HepG2 (cell line): ENCODE measurements around the gene DBN1. TPM values are rescaled to one million over a fixed set of nuclear protein-coding genes. Genes with fewer than 3 reads are reported as not detected.

Experiments
- AGO2 ChIP-seq: fragments of 200-400 bp; formaldehyde crosslinking; optimal IDR thresholded peaks from 2 replicates; pipeline ENCODE3; 2017; ENCODE audit warnings: mild to moderate bottlenecking, low read depth, low read length, moderate library complexity
- CENPX ChIP-seq: sonication (generic); formaldehyde crosslinking; IDR thresholded peaks from 2 replicates; pipeline ENCODE4 v1.9.0; 2021; ENCODE audit warnings: mild to moderate bottlenecking, missing genetic modification reagents, moderate library complexity
- DPF2 ChIP-seq: sonication (generic); formaldehyde crosslinking; IDR thresholded peaks from 2 replicates; pipeline ENCODE4 v1.4.0; 2020; ENCODE audit warnings: mild to moderate bottlenecking, low read depth, missing genetic modification reagents, borderline replicate concordance
- ETV5 ChIP-seq: IDR thresholded peaks from 2 replicates; pipeline ENCODE4 v1.6.1; 2018; ENCODE audit warnings: missing biosample characterization, missing genetic modification reagents, inconsistent platforms, borderline replicate concordance
- FOXC1 ChIP-seq: sonication (generic); formaldehyde crosslinking; IDR thresholded peaks from 2 replicates; pipeline ENCODE4 v1.8.0; 2022; ENCODE audit warnings: mild to moderate bottlenecking, missing genetic modification reagents, borderline replicate concordance
- HDAC6 ChIP-seq: fragments of 200-600 bp; sonication (generic); IDR thresholded peaks from 2 replicates; pipeline ENCODE4 v1.7.0; 2017; ENCODE audit warnings: mild to moderate bottlenecking, antibody characterized with exemption, low read length, low read depth
- HNF4G ChIP-seq, 2 experiments: sonication (generic) in 1 of 2; formaldehyde crosslinking in 1 of 2; IDR thresholded peaks; 2 replicates each; pipeline versions ENCODE4 v1.4.0 to v1.6.1; 2011 to 2020; ENCODE audit warnings: borderline replicate concordance in 2 of 2, low read depth in 2 of 2, mild to moderate bottlenecking in 2 of 2, low read length in 1 of 2, missing genetic modification reagents in 1 of 2, moderate library complexity in 1 of 2
- HOXA5 ChIP-seq: sonication (generic); formaldehyde crosslinking; IDR thresholded peaks from 2 replicates; pipeline ENCODE4 v1.4.0; 2020; ENCODE audit warnings: missing genetic modification reagents
- IRF2 ChIP-seq: IDR thresholded peaks from 2 replicates; pipeline ENCODE4 v1.6.1; 2018; ENCODE audit warnings: missing genetic modification reagents, missing compliant biosample characterization
- LBX2 ChIP-seq: sonication (generic); formaldehyde crosslinking; IDR thresholded peaks from 2 replicates; pipeline ENCODE4 v1.5.0; 2020; ENCODE audit warnings: missing genetic modification reagents, mild to moderate bottlenecking, borderline replicate concordance
- MED1 ChIP-seq: sonication (generic); formaldehyde crosslinking; IDR thresholded peaks from 2 replicates; pipeline ENCODE4 v1.4.0; 2020; ENCODE audit warnings: missing genetic modification reagents
- MTF1 ChIP-seq: sonication (generic); formaldehyde crosslinking; IDR thresholded peaks from 2 replicates; pipeline ENCODE4 v1.5.0; 2020; ENCODE audit warnings: missing genetic modification reagents
- NAIF1 ChIP-seq: sonication (generic); formaldehyde crosslinking; IDR thresholded peaks from 2 replicates; pipeline ENCODE4 v1.5.0; 2020; ENCODE audit warnings: mild to moderate bottlenecking, missing genetic modification reagents, borderline replicate concordance
- NONO ChIP-seq, 2 experiments: fragments of 450-650 bp in 1 of 2; sonication (generic) in 1 of 2; formaldehyde crosslinking in 1 of 2; IDR thresholded peaks in 1 of 2; conservative IDR thresholded peaks in 1 of 2; 2 replicates each; pipeline versions ENCODE4 v1.6.1 to v1.8.0; 2017 to 2022; ENCODE audit warnings: mild to moderate bottlenecking in 1 of 2, missing genetic modification reagents in 1 of 2, moderate library complexity in 1 of 2
- SKI ChIP-seq: fragments of 450-650 bp; IDR thresholded peaks from one replicate; pipeline ENCODE4 v1.6.1; 2018; ENCODE audit warnings: mild to moderate bottlenecking; ENCODE audit not compliant: partially characterized antibody
- TFAP4 ChIP-seq: sonication (generic); IDR thresholded peaks from 2 replicates; pipeline ENCODE4 v1.6.1; 2016; ENCODE audit warnings: low read depth, borderline replicate concordance
- THAP9 ChIP-seq: sonication (generic); formaldehyde crosslinking; IDR thresholded peaks from 2 replicates; pipeline ENCODE4; 2020; ENCODE audit warnings: missing genetic modification reagents, mild to moderate bottlenecking, borderline replicate concordance
- ZBTB7A ChIP-seq: sonication (generic); formaldehyde crosslinking; IDR thresholded peaks from 2 replicates; pipeline ENCODE4 v1.8.0; 2022; ENCODE audit warnings: mild to moderate bottlenecking, missing genetic modification reagents
- ZFX ChIP-seq: sonication (generic); formaldehyde crosslinking; IDR thresholded peaks from 2 replicates; pipeline ENCODE4 v1.4.0; 2020; ENCODE audit warnings: mild to moderate bottlenecking, low read depth, missing genetic modification reagents, moderate library complexity
- ZNF17 ChIP-seq: sonication (generic); formaldehyde crosslinking; IDR thresholded peaks from 2 replicates; pipeline ENCODE4 v1.5.0; 2020; ENCODE audit warnings: mild to moderate bottlenecking, missing genetic modification reagents
- ZNF766 ChIP-seq: sonication (generic); formaldehyde crosslinking; IDR thresholded peaks from 2 replicates; pipeline ENCODE4 v1.5.0; 2020; ENCODE audit warnings: missing genetic modification reagents, borderline replicate concordance
- polyA plus RNA-seq, 8 experiments: library from polyadenylated mRNA; depleted of rRNA in 3 of 8; stranded (reverse) in 7 of 8; unstranded in 1 of 8; fragments of >200 nt; fragmentation: Illumina TruSeq in 4 of 8; extraction: Trizol in 4 of 8; gene quantifications; 2 replicates each; pipeline versions ENCODE4 v1.2.1 to v1.2.3, GENCODE V29; 2011 to 2016; ENCODE audit warnings: low read depth in 4 of 8, missing spikeins in 1 of 8, mixed read lengths in 1 of 8; ENCODE audit not compliant: insufficient read depth in 1 of 8
- total RNA-seq, 5 experiments: library from RNA; depleted of rRNA; stranded (reverse); fragments of >200 nt; fragmentation: Illumina TruSeq; extraction: Trizol; gene quantifications; 2 replicates each; pipeline ENCODE4 v1.2.3, GENCODE V29; 2016; ENCODE audit warnings: low read depth in 1 of 5
- TF ChIP-seq, protein P1 (sequence below): sonication (generic); formaldehyde crosslinking; conservative IDR thresholded peaks from 2 replicates; pipeline ENCODE4 v1.4.0; 2020; ENCODE audit warnings: missing genetic modification reagents

Gene DBN1
- total and polyA plus RNA-seq, 2 of the 13 experiments (the other 11 are each of a cell fraction or from before 2014, with no cell fraction given) = 27.0 to 37.3 TPM

GRCh38 chr5:177409043-177409801 lies 64.2 kb downstream of the DBN1 start, which contains the start of gene F12 (continued):
- TF ChIP-seq TFAP4 (peak; percentile 56; the same call in 1 of the 2 replicates), DPF2 (CRISPR knock-in tag) (peak; percentile 70; the same call in 1 of the 2 replicates), ZFX (CRISPR knock-in tag) (peak; percentile 60; the same call in 1 of the 2 replicates), NAIF1 (CRISPR knock-in tag) (no peak), ZBTB7A (CRISPR knock-in tag) (no peak; the same call in 1 of the 2 replicates), CENPX (no peak), HNF4G (IDR thresholded peaks at IDR 0.05; ENCODE audit: borderline replicate concordance, low read depth, low read length) (peak; percentile 96), HNF4G (CRISPR knock-in tag; IDR thresholded peaks at IDR 0.05; ENCODE audit: borderline replicate concordance, low read depth) (peak; percentile 90), AGO2 (no peak), NONO (IDR thresholded peaks at IDR 0.05) (no peak), NONO (CRISPR knock-in tag; conservative IDR thresholded peaks at IDR 0.05) (peak; percentile 31; the same call in 1 of the 2 replicates), LBX2 (CRISPR knock-in tag) (no peak), SKI (no peak), MED1 (CRISPR knock-in tag) (no peak), MTF1 (no peak), ZNF17 (CRISPR knock-in tag) (no peak), FOXC1 (CRISPR knock-in tag) (no peak), HOXA5 (no peak), THAP9 (CRISPR knock-in tag) (no peak), ETV5 (CRISPR knock-in tag) (peak; percentile 62; the same call in 1 of the 2 replicates), ZNF766 (no peak), HDAC6 (no peak), IRF2 (0 out of 2 replicates have a peak, but pooled peaks have one; percentile 15)
- TF ChIP-seq, protein P1, sequence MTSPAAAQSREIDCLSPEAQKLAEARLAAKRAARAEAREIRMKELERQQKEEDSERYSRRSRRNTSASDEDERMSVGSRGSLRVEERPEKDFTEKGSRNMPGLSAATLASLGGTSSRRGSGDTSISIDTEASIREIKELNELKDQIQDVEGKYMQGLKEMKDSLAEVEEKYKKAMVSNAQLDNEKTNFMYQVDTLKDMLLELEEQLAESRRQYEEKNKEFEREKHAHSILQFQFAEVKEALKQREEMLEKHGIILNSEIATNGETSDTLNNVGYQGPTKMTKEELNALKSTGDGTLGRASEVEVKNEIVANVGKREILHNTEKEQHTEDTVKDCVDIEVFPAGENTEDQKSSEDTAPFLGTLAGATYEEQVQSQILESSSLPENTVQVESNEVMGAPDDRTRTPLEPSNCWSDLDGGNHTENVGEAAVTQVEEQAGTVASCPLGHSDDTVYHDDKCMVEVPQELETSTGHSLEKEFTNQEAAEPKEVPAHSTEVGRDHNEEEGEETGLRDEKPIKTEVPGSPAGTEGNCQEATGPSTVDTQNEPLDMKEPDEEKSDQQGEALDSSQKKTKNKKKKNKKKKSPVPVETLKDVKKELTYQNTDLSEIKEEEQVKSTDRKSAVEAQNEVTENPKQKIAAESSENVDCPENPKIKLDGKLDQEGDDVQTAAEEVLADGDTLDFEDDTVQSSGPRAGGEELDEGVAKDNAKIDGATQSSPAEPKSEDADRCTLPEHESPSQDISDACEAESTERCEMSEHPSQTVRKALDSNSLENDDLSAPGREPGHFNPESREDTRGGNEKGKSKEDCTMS (CRISPR knock-in tag) = no peak
